ENCODE measurements around the gene DTX3. TPM values are rescaled to one million over a fixed set of nuclear protein-coding genes. Genes with fewer than 3 reads are reported as not detected.

Gene DTX3
- 0.29 TPM for total RNA-seq (2013)
- polyA plus RNA-seq (1 to 10 TPM in 1 of 3 donors, under 1 TPM in 1, not detected in 1; 0.08 to 1.3 TPM), polyA minus RNA-seq (0.28 and 0.32 TPM in 2 replicates), total RNA-seq (0.07 to 7.1 (median 0.26) reads per million in 11 experiments)

- no peak within 1 kb of the TSS for H3K27ac ChIP-seq (ENCODE audit: low read depth in 1 of 2, low read length in 2 of 2)
- H3K27me3 Mint-ChIP-seq (ENCODE audit: low read depth in 3 of 3): peaks cover 41 to 48% (median 42%) of the 10 kb centered on the region in 3 donors
- H3K36me3 ChIP-seq (replicated peaks in 1 of 2; ENCODE audit: control insufficient read depth in 1 of 2, insufficient read depth in 2 of 2, low read length in 2 of 2): peaks cover 26 to 30% of the 10 kb centered on the region in 2 donors
- TF ChIP-seq, protein P1, sequence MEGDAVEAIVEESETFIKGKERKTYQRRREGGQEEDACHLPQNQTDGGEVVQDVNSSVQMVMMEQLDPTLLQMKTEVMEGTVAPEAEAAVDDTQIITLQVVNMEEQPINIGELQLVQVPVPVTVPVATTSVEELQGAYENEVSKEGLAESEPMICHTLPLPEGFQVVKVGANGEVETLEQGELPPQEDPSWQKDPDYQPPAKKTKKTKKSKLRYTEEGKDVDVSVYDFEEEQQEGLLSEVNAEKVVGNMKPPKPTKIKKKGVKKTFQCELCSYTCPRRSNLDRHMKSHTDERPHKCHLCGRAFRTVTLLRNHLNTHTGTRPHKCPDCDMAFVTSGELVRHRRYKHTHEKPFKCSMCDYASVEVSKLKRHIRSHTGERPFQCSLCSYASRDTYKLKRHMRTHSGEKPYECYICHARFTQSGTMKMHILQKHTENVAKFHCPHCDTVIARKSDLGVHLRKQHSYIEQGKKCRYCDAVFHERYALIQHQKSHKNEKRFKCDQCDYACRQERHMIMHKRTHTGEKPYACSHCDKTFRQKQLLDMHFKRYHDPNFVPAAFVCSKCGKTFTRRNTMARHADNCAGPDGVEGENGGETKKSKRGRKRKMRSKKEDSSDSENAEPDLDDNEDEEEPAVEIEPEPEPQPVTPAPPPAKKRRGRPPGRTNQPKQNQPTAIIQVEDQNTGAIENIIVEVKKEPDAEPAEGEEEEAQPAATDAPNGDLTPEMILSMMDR (IDR thresholded peaks at IDR 0.05): no peak
- peaks cover 0 to 15% (median 2%) of the 10 kb centered on the region in 7 donors for H3K9me3 Mint-ChIP-seq
- peak within 1 kb of the TSS; percentile 25 to 71 (median 29) for H3K4me3 ChIP-seq (replicated peaks in 1 of 3; ENCODE audit: low read depth in 2 of 3, low read length in 3 of 3)
- H3K4me3 Mint-ChIP-seq: peak within 1 kb of the TSS; percentile 74 to 85
- no peaks in the 10 kb centered on the region for H4K20me1 ChIP-seq (ENCODE audit: insufficient read depth, low read length)
- H3K4me2 ChIP-seq (replicated peaks; ENCODE audit: extremely low read depth, low read length, poor library complexity, severe bottlenecking): peak within 1 kb of the TSS; percentile 77
- intact Hi-C loops (cut with micrococcal nuclease): no loop called here
- H3K9ac ChIP-seq (ENCODE audit: insufficient read depth, low read length, poor library complexity, severe bottlenecking): peak within 1 kb of the TSS; percentile 36
- H3K27me3 ChIP-seq (ENCODE audit: control insufficient read depth in 2 of 2, insufficient read depth in 2 of 2, low read length in 2 of 2): peaks cover 10 to 44% of the 10 kb centered on the region in 2 donors
- H3K79me2 ChIP-seq (ENCODE audit: insufficient read depth, low read length): no peaks in the 10 kb centered on the region
- peaks cover 18% of the 10 kb centered on the region for H3K4me1 Mint-ChIP-seq
- no peak for DNase-seq
- H3K9me3 ChIP-seq (replicated peaks in 1 of 2; ENCODE audit: control insufficient read depth in 1 of 2, insufficient read depth in 1 of 2, low read length in 2 of 2): no peaks in the 10 kb centered on the region
- H3K4me1 ChIP-seq (ENCODE audit: control insufficient read depth in 1 of 2, insufficient read depth in 2 of 2, low read length in 2 of 2): peaks cover 9 to 13% of the 10 kb centered on the region in 2 donors
- no peak within 1 kb of the TSS for H3K27ac Mint-ChIP-seq
- H2AFZ ChIP-seq (ENCODE audit: insufficient read depth, low read depth, low read length, poor library complexity, severe bottlenecking): peak within 1 kb of the TSS; percentile 75
- 0% methylated on average over 8 of the region's 36 CpGs for WGBS (ENCODE audit: insufficient coverage)
- peaks cover 36% of the 10 kb centered on the region in 2 donors for H3K36me3 Mint-ChIP-seq
Observed at GRCh38 chr12:57604454-57604991, at the start of gene DTX3. DTX3 (plus strand) TSS chr12:57604824; CDS start chr12:57606518, 1,694 bp downstream.

DNA sequence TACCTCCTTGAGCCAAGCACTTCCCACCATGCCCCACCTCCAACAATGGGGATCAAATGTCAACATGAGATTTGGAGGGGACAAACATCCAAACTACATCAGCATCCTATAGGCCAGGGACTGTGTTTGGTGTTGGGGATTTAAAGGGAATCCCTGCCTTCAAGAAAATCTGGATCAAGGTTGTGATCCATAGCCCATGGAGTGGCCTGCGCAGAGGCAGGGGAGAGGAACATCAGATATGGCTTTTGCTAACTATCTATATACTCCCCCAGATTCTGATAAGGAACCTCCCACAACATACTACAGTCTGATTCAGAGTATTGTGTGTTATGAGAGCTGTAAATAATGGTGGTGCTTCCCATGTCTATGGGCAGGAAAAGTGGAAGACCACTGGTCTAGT, 49.7 kb upstream of the DTX3 start:
- H3K4me1 Mint-ChIP-seq: peaks cover 7% of the 10 kb centered on the region

More for the DNA sequence above, 49.7 kb upstream of the DTX3 start:
- Mint-ChIP-seq H3K36me3 (peaks cover 4 to 5% of the 10 kb centered on the region in 2 donors), H3K9me3 (peaks cover 0 to 11% (median 0%) of the 10 kb centered on the region in 7 donors), H3K27ac (no peak overlapping the region), H3K27me3 (ENCODE audit: low read depth in 3 of 3) (peaks cover 27 to 36% (median 28%) of the 10 kb centered on the region in 3 donors), H3K4me3 (no peak overlapping the region)
- WGBS (ENCODE audit: insufficient coverage): no CpG with 5 or more reads among the region's 1 CpG
- no peak overlapping the region for H3K27ac ChIP-seq (ENCODE audit: low read depth in 1 of 2, low read length in 2 of 2)
- H3K36me3 ChIP-seq (replicated peaks in 1 of 2; ENCODE audit: control insufficient read depth in 1 of 2, insufficient read depth in 2 of 2, low read length in 2 of 2): no peaks in the 10 kb centered on the region
- H3K4me1 ChIP-seq (ENCODE audit: control insufficient read depth in 1 of 2, insufficient read depth in 2 of 2, low read length in 2 of 2): peaks cover 4 to 6% of the 10 kb centered on the region in 2 donors
- TF ChIP-seq, protein P1 (IDR thresholded peaks at IDR 0.05): no peak
- DNase-seq: no peak
- H3K9me3 ChIP-seq (replicated peaks in 1 of 2; ENCODE audit: control insufficient read depth in 1 of 2, insufficient read depth in 1 of 2, low read length in 2 of 2): no peaks in the 10 kb centered on the region
- intact Hi-C loops (cut with micrococcal nuclease): loop anchor here in 1 of 2 donors (5.0 kb wide), 1 partner anchor 193 kb away; no protein-coding TSS in a partner anchor
- H3K4me2 ChIP-seq (replicated peaks; ENCODE audit: extremely low read depth, low read length, poor library complexity, severe bottlenecking): no peak overlapping the region
- no peak overlapping the region for H3K9ac ChIP-seq (ENCODE audit: insufficient read depth, low read length, poor library complexity, severe bottlenecking)
- no peak overlapping the region for H3K4me3 ChIP-seq (replicated peaks in 1 of 3; ENCODE audit: low read depth in 2 of 3, low read length in 3 of 3)
- H3K79me2 ChIP-seq (ENCODE audit: insufficient read depth, low read length): no peaks in the 10 kb centered on the region
- H2AFZ ChIP-seq (ENCODE audit: insufficient read depth, low read depth, low read length, poor library complexity, severe bottlenecking): no peak overlapping the region
- H4K20me1 ChIP-seq (ENCODE audit: insufficient read depth, low read length): no peaks in the 10 kb centered on the region
- peaks cover 17 to 21% of the 10 kb centered on the region in 2 donors for H3K27me3 ChIP-seq (ENCODE audit: control insufficient read depth in 2 of 2, insufficient read depth in 2 of 2, low read length in 2 of 2)
